ENCODE measurements around the gene EIF5AL1.
"Not testable (repeated sequence)": the region's sequence is repeated elsewhere in the genome, so short reads cannot be mapped to it uniquely, and the experiment has no call there.

- TF ChIP-seq, protein P1, sequence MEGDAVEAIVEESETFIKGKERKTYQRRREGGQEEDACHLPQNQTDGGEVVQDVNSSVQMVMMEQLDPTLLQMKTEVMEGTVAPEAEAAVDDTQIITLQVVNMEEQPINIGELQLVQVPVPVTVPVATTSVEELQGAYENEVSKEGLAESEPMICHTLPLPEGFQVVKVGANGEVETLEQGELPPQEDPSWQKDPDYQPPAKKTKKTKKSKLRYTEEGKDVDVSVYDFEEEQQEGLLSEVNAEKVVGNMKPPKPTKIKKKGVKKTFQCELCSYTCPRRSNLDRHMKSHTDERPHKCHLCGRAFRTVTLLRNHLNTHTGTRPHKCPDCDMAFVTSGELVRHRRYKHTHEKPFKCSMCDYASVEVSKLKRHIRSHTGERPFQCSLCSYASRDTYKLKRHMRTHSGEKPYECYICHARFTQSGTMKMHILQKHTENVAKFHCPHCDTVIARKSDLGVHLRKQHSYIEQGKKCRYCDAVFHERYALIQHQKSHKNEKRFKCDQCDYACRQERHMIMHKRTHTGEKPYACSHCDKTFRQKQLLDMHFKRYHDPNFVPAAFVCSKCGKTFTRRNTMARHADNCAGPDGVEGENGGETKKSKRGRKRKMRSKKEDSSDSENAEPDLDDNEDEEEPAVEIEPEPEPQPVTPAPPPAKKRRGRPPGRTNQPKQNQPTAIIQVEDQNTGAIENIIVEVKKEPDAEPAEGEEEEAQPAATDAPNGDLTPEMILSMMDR (IDR thresholded peaks at IDR 0.05) = not testable (repeated sequence)
- TF ChIP-seq POLR2A (IDR thresholded peaks at IDR 0.05) = not testable (repeated sequence)
Observed at GRCh38 chr10:79547128-79547527, 34.8 kb downstream of the EIF5AL1 start.
